ENCODE data around the gene FA2H. TPM values are rescaled to one million over a fixed set of nuclear protein-coding genes. Genes with fewer than 3 reads are reported as not detected.
A peak's percentile ranks its signal among the peaks of the same experiment; 100 is the strongest.

Gene FA2H
- total and polyA plus RNA-seq, 2 of the 13 experiments (the other 11 are each of a cell fraction or from before 2014, with no cell fraction given): 0.20 TPM; not detected in 1

GRCh38 chr16:74813109-74813641 is 38.6 kb upstream of the FA2H start (continued):
- no peak for TF ChIP-seq ZBTB40 (IDR thresholded peaks at IDR 0.05)
- TF ChIP-seq ZBTB40 (CRISPR knock-in tag; IDR thresholded peaks at IDR 0.05): peak; percentile 87
- peak; percentile 57; the same call in 1 of the 2 replicates for TF ChIP-seq MIER2 (CRISPR knock-in tag; IDR thresholded peaks at IDR 0.05)
- no peak for TF ChIP-seq ZXDC (CRISPR knock-in tag; IDR thresholded peaks at IDR 0.05)
- TF ChIP-seq ZKSCAN5 (CRISPR knock-in tag; IDR thresholded peaks at IDR 0.05): peak; percentile 64; the same call in 1 of the 2 replicates
- no peak for TF ChIP-seq ZNF740 (CRISPR knock-in tag; IDR thresholded peaks at IDR 0.05)
- TF ChIP-seq CC2D1A (CRISPR knock-in tag; IDR thresholded peaks at IDR 0.05): peak; percentile 92; the same call in 1 of the 2 replicates
- no peak for TF ChIP-seq ZNF749 (CRISPR knock-in tag; IDR thresholded peaks at IDR 0.05; ENCODE audit: borderline replicate concordance)
- TF ChIP-seq BCL6 (CRISPR knock-in tag; IDR thresholded peaks at IDR 0.05): peak; percentile 70
- TF ChIP-seq ZNF432 (CRISPR knock-in tag; IDR thresholded peaks at IDR 0.05; ENCODE audit: borderline replicate concordance): no peak
- peak; percentile 49; the same call in 1 of the 2 replicates for TF ChIP-seq PHF21A (CRISPR knock-in tag; IDR thresholded peaks at IDR 0.05)
- no peak for TF ChIP-seq POLR2A (IDR thresholded peaks at IDR 0.05; ENCODE audit: insufficient read depth in 1 of 2, low read depth in 2 of 2, low read length in 2 of 2)
- peak; percentile 89 for TF ChIP-seq ZNF564 (CRISPR knock-in tag; IDR thresholded peaks at IDR 0.05)
- no peak for TF ChIP-seq ARID3A (IDR thresholded peaks at IDR 0.05; ENCODE audit: low read depth, low read length)
- TF ChIP-seq BHLHE40 (IDR thresholded peaks at IDR 0.05; ENCODE audit: low read length): peak; percentile 57
- TF ChIP-seq MAX (IDR thresholded peaks at IDR 0.05): peak; percentile 84
- no peak; the same call in 1 of the 2 replicates for TF ChIP-seq ZNF816 (CRISPR knock-in tag; IDR thresholded peaks at IDR 0.05; ENCODE audit: borderline replicate concordance)
